HG02938 (cell line): Measurements from ENCODE around the gene SUMO3.

ENCODE experiments used
- ATAC-seq: cut with Tn5 transposase; IDR thresholded peaks from one replicate; pipeline ENCODE4 v1.9.1; 2021; ENCODE audit warnings: mild to moderate bottlenecking, moderate library complexity; ENCODE audit not compliant: unreplicated experiment

SUMO3 gene

GRCh38 chr21:44780767-44781459, 36.9 kb downstream of the SUMO3 start:
- ATAC-seq, result no peak

- ATAC-seq, result no peak
These were observed 37.7 kb downstream of the SUMO3 start for GRCh38 chr21:44780137-44780502.

GRCh38 chr21:44779417-44780136, 38.3 kb downstream of the SUMO3 start:
- no peak for ATAC-seq

- no peak for ATAC-seq
These were observed 38.9 kb downstream of the SUMO3 start for GRCh38 chr21:44778983-44779382.

- no peak for ATAC-seq
These were observed 39.4 kb downstream of the SUMO3 start for GRCh38 chr21:44778499-44778911.

- no peak for ATAC-seq
These were observed 39.8 kb downstream of the SUMO3 start for GRCh38 chr21:44778094-44778493.

GRCh38 chr21:44774972-44775371, 42.9 kb downstream of the SUMO3 start:
- no peak for ATAC-seq

GRCh38 chr21:44773291-44773932, 44.5 kb downstream of the SUMO3 start:
- no peak for ATAC-seq

GRCh38 chr21:44771896-44772525, 45.9 kb downstream of the SUMO3 start:
- no peak for ATAC-seq

GRCh38 chr21:44767834-44768831, 49.7 kb downstream of the SUMO3 start:
- no peak for ATAC-seq

- no peak for ATAC-seq
These were observed 51.0 kb downstream of the SUMO3 start for GRCh38 chr21:44766818-44767354.

- no peak for ATAC-seq
These were observed 51.6 kb downstream of the SUMO3 start for GRCh38 chr21:44766014-44766817.

- no peak for ATAC-seq
These were observed 52.4 kb downstream of the SUMO3 start for GRCh38 chr21:44765231-44766013.

GRCh38 chr21:44764319-44765230, 53.3 kb downstream of the SUMO3 start:
- no peak for ATAC-seq

- no peak for ATAC-seq
These were observed 54.2 kb downstream of the SUMO3 start for GRCh38 chr21:44763451-44764318.

GRCh38 chr21:44763050-44763378, 54.8 kb downstream of the SUMO3 start:
- no peak for ATAC-seq
